OCI-LY7 (cell line): ENCODE measurements around the gene RHOB.

ENCODE experiments used
- EZH2phosphoT487 ChIP-seq: fragments of 200-600 bp; sonication (generic); IDR thresholded peaks from 2 replicates; pipeline ENCODE4 v1.6.1; 2018; ENCODE audit warnings: low read depth, borderline replicate concordance, mild to moderate bottlenecking, mixed run types, antibody characterized with exemption, low read length, moderate library complexity, mixed read lengths
- TF ChIP-seq, protein P1 (sequence below): fragments of 200-600 bp; sonication (generic); conservative IDR thresholded peaks from 2 replicates; pipeline ENCODE4 v1.5.1; 2014; ENCODE audit warnings: mild to moderate bottlenecking, antibody characterized with exemption, low read length, moderate library complexity, mixed read lengths

DNA sequence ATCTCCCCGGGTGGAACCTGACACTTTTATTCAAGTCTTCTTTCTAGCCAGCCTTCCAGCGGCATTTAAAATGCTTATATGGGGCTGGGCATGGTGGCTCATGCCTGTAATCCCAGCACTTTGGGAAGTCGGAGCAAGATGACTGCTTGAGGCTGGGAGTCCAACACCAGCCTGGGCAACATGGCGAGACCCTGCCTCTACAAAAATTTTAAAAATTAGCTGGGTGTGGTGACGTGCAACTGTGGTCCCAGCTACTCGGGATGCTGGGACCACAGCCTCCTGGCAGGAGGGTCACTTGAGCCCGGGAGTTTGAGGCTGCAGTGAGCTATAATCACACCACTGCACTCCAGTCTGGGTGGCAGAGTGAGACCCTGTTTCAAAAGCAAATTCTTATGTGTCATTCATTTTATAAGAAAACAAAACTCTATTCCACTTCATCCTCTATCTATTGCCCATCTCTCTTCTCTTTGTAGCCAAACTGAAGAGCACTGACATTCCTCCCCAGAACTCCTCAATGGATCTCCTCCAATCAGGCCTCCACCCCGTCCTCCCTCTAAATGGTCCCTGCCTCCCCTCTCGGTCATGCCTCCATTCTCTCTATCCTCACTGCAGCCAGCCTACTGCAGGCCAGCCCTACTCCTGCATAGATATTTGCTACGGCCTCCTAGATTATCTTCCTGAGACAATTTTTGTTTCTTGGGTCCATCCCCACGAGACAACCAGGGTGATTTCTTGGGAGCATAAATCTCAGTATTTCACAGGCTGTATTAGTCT lies 18.0 kb upstream of the RHOB start:
- TF ChIP-seq, protein P1, sequence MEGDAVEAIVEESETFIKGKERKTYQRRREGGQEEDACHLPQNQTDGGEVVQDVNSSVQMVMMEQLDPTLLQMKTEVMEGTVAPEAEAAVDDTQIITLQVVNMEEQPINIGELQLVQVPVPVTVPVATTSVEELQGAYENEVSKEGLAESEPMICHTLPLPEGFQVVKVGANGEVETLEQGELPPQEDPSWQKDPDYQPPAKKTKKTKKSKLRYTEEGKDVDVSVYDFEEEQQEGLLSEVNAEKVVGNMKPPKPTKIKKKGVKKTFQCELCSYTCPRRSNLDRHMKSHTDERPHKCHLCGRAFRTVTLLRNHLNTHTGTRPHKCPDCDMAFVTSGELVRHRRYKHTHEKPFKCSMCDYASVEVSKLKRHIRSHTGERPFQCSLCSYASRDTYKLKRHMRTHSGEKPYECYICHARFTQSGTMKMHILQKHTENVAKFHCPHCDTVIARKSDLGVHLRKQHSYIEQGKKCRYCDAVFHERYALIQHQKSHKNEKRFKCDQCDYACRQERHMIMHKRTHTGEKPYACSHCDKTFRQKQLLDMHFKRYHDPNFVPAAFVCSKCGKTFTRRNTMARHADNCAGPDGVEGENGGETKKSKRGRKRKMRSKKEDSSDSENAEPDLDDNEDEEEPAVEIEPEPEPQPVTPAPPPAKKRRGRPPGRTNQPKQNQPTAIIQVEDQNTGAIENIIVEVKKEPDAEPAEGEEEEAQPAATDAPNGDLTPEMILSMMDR: no peak
- TF ChIP-seq EZH2phosphoT487: no peak
